HG03064 (cell line): ENCODE results near the gene CXCR4.
A peak's percentile ranks its signal among the peaks of the same experiment; 100 is the strongest.
"Not testable (repeated sequence)": the region's sequence is repeated elsewhere in the genome, so short reads cannot be mapped to it uniquely, and the experiment has no call there.

Source experiments
- ATAC-seq: cut with Tn5 transposase; IDR thresholded peaks from one replicate; pipeline ENCODE4 v1.9.1; 2021; ENCODE audit warnings: low read depth; ENCODE audit not compliant: unreplicated experiment

The CXCR4 gene

DNA sequence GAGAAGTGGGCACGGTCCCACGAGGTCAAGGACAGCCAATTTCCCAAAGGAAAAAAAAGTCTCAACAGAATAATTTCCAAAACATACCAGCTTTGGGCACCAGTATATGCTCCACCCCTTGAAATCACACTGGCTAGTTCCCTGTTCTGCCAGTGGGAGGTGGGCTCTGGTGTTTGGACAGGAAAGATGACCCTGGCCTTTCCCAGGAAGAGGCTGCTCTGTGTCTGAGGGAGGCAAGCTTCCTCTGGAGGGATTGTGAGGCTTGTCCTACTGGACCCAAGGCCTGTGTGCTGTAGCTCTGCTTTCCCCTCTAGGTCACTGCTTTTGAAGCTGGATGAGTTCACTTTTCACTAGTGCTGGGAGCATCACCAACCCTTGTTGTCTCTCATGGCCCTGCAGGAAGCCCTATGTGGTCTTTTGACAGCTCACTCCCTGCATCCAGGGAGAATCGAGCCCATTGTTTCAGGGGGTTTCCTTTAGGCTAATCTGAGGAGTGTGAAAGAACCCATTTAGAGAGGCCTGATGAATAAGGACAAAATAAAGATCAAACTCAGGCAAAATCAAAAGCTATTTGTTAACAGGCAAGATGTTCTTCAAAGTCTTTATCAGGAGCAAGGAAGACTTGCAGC, 36.3 kb downstream of the CXCR4 start:
- no peak for ATAC-seq

GRCh38 chr2:136080114-136080513, 37.8 kb downstream of the CXCR4 start:
- ATAC-seq = no peak

DNA sequence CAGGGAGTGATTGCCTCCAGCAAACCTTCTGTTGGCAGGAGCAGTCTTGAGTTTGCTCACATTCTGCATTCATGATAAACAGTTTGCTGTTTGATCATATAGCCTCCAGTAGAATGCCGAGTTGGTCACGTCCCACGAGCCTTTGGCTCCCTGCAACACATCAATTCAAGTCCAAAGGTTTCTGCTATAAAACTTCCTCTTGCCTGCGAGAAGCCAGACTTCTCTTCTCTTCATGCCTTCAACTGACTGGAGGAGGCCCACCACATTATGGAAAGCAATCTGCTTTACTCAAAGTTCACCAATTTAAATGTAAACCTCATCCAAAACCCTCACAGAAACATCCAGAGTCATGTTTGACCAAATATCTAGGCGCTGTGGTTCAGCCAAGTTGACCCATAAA, 40.8 kb downstream of the CXCR4 start:
- ATAC-seq = no peak

DNA sequence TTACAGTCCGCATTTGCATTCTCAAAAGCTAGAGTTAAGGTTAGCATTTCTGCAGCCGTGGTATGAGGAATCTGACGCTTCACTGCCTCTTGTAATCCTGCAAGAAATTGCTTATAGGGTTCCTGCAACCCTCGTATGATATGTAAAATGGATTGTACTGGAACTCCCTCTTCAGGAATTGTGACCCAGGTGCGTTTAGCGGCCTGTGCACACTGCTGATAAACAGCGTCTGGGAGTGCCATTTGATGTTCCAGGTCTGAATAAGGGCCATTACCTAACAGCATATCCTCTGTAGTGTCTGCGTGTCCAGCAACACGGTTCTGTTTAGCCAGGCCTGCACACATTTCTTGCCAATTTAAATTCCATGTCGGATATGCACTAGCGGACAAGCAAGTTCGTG, 42.5 kb downstream of the CXCR4 start:
- no peak for ATAC-seq

GRCh38 chr2:136072621-136073020, 45.3 kb downstream of the CXCR4 start:
- no peak for ATAC-seq

DNA sequence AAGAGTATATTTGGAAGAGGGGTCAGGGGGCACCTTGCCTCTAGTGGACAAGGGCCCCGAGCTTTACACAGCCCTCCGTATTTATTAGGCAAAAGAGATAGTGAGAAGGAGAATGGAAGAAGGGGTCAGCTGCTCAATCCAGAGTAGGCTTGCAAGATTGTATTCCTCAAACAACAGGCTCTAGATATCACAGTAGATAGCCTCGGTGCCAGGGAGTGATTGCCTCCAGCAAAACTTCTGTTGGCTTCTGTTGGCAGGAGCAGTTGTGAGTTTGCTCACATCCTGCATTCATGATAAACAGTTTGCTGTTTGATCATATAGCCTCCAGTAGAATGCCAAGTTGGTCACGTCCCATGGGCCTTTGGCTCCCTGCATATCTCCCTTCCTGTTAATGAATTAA, 46.1 kb downstream of the CXCR4 start:
- not testable (repeated sequence) for ATAC-seq

GRCh38 chr2:136070913-136071312, 47.0 kb downstream of the CXCR4 start:
- ATAC-seq = no peak

GRCh38 chr2:136069773-136070172, 48.2 kb downstream of the CXCR4 start:
- no peak for ATAC-seq

DNA sequence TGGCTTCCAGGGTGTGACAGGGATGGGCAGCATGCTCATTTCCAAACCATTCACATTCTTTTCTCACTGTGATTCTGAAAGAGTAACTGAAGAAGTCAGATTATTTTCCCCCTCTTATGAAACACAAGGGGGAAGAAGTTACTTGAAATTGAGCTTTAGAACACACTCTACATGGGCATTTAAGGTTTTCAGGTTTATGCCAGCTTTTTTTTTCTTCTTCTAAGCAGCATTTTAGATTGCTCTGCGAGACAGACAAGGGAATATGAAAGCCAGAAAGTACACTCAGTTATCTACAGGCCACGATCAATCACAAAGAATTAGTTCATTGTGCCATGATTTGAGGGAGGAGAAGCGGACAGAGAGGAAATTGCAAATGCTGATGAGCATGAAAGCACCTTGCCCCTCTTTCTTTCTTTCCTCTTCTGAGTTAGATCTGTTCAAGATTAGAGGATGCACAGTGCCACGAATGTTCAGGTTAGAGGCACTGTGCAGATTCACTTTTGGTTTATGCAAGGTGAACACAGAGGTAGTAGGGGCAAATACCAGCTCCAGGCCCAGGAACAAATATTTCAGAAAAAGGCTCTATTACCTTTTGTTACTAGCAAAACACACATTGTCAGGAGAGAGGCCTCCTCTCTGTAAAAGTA, 49.2 kb downstream of the CXCR4 start:
- no peak for ATAC-seq

DNA sequence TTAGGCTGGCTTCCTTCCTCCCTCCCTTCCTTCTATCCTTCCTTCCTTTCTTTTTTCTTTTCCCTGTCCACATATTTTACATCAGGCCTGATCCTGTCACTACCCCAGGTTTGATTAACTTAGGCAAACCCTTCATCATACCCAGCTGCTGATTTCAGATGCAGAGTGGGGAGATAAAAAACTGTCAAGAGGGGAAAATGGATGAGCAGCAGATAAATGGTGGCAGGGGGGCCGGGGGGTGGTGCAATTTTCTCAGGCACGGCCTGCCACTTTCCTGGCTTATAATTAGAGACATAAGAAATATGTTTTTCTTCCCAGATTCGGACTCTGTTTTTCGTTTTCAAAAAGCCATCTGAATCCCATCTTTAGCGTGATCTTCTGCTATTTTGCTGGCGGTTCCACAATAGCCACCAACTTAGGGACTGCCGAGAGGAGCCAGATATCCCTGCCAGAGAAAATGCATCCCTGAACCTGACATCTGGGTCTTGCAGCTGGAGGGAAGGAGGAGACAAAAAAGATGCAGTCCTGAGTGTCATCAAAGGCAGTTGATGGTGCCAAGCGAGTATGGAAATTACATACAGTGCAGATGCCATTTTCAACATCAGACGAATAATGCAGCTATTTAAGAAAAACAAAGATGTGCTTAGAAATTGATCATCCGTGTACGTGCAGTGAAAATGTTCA, 49.9 kb downstream of the CXCR4 start:
- no peak for ATAC-seq

- ATAC-seq = no peak
Measured at GRCh38 chr2:136067459-136067858, 50.5 kb downstream of the CXCR4 start.

- peak; percentile 75 for ATAC-seq
Measured at GRCh38 chr2:136065907-136066306, 52.0 kb downstream of the CXCR4 start.

GRCh38 chr2:136065384-136065783, 52.6 kb downstream of the CXCR4 start:
- peak; percentile 24 for ATAC-seq
